Measurements from ENCODE around the gene APEH.

- TF ChIP-seq EGR1 (IDR thresholded peaks at IDR 0.05) (no peak), CREB1 (IDR thresholded peaks at IDR 0.05; ENCODE audit: low read depth) (no peak)
Measured at GRCh38 chr3:49634736-49635135, 39.4 kb upstream of the APEH start.
